HG03045 (cell line): Measurements from ENCODE around the gene VWCE.

ENCODE experiments used
- ATAC-seq: cut with Tn5 transposase; IDR thresholded peaks from one replicate; pipeline ENCODE4 v1.9.1; 2021; ENCODE audit warnings: mild to moderate bottlenecking, moderate library complexity; ENCODE audit not compliant: unreplicated experiment

VWCE gene

GRCh38 chr11:61294717-61295595 lies at the start of gene VWCE:
TSS of gene VWCE (minus strand) at chr11:61295316. CDS start at chr11:61295037, 279 bp downstream.
- ATAC-seq: peak; percentile 59

- ATAC-seq: no peak
These were observed 49.0 kb upstream of the VWCE start for GRCh38 chr11:61343792-61344745.

- no peak for ATAC-seq
These were observed 47.2 kb upstream of the VWCE start for GRCh38 chr11:61342207-61342803.

- ATAC-seq: no peak
These were observed 46.6 kb upstream of the VWCE start for GRCh38 chr11:61341706-61342105.

GRCh38 chr11:61340979-61341378 lies 45.9 kb upstream of the VWCE start:
- ATAC-seq: no peak

- ATAC-seq: no peak
These were observed 44.4 kb upstream of the VWCE start for GRCh38 chr11:61339490-61339878.

- no peak for ATAC-seq
These were observed 43.8 kb upstream of the VWCE start for GRCh38 chr11:61338783-61339489.

GRCh38 chr11:61337706-61338470 lies 42.8 kb upstream of the VWCE start:
- ATAC-seq: no peak

GRCh38 chr11:61336171-61336935 lies 41.2 kb upstream of the VWCE start:
- ATAC-seq: peak; percentile 48

- ATAC-seq: no peak
These were observed 40.2 kb upstream of the VWCE start for GRCh38 chr11:61335355-61335710.

- no peak for ATAC-seq
These were observed 39.6 kb upstream of the VWCE start for GRCh38 chr11:61334434-61335354.

- no peak for ATAC-seq
These were observed 38.7 kb upstream of the VWCE start for GRCh38 chr11:61333550-61334433.

GRCh38 chr11:61332797-61333549 lies 37.9 kb upstream of the VWCE start, which contains the start of the genes DDB1 and TKFC:
TSS of gene DDB1 (minus strand) at chr11:61333105. CDS start at chr11:61332968, 137 bp downstream.
TSS of gene TKFC (plus strand) at chr11:61333228. CDS start at chr11:61334729, 1,501 bp downstream.
- ATAC-seq: peak; percentile 92

- ATAC-seq: peak; percentile 1
These were observed 37.2 kb upstream of the VWCE start for GRCh38 chr11:61332281-61332796.

GRCh38 chr11:61331651-61332050 lies 36.5 kb upstream of the VWCE start:
- ATAC-seq: no peak

GRCh38 chr11:61329871-61330270 lies 34.8 kb upstream of the VWCE start:
- ATAC-seq: no peak
